Muscle of leg (tissue), 16 donors: ENCODE results near the gene SIX4. TPM values are rescaled to one million over a fixed set of nuclear protein-coding genes. Genes with fewer than 3 reads are reported as not detected.

Experiments used
- DNase-seq: peaks from one replicate; pipeline ENCODE4 v3.0.0; 2013
- H3K27ac ChIP-seq: one replicate; pipeline ENCODE4 v1.5.1; 2013; ENCODE audit warnings: mild to moderate bottlenecking, low read length, control low read depth
- H3K27me3 ChIP-seq: one replicate; pipeline ENCODE4 v1.6.1; 2013; ENCODE audit warnings: low read length; ENCODE audit not compliant: control insufficient read depth, insufficient read depth
- H3K36me3 ChIP-seq: one replicate; pipeline ENCODE4 v1.6.1; 2013; ENCODE audit warnings: low read length; ENCODE audit not compliant: control insufficient read depth, insufficient read depth
- H3K4me1 ChIP-seq: one replicate; pipeline ENCODE4 v1.6.1; 2013; ENCODE audit warnings: low read length; ENCODE audit not compliant: control insufficient read depth, insufficient read depth
- H3K4me3 ChIP-seq: one replicate; pipeline ENCODE4 v1.5.1; 2013; ENCODE audit warnings: low read length, control low read depth
- H3K9me3 ChIP-seq: replicated peaks from 2 replicates; pipeline ENCODE4 v1.6.1; 2013; ENCODE audit warnings: low read depth, low read length; ENCODE audit not compliant: control insufficient read depth
- WGBS: methylation state at CpG from one replicate; pipeline ENCODE4 v1.1.5; 2013; ENCODE audit warnings: missing lambda C conversion rate; ENCODE audit not compliant: insufficient coverage; 5-methylcytosine and 5-hydroxymethylcytosine counted together
- long read RNA-seq, 11 donors: transcript quantifications; one replicate each; lab custom pipeline, GENCODE V29; 2026
- polyA plus RNA-seq, 8 donors: library from polyadenylated mRNA; unstranded; fragments of 120-200 nt; gene quantifications; one replicate each; pipeline versions ENCODE4 v1.2.1 to v1.2.3, GENCODE V29; 2013; ENCODE audit warnings: inconsistent platforms in 1 of 8, low replicate concordance in 1 of 8; ENCODE audit not compliant: insufficient read length in 8 of 8, insufficient read depth in 1 of 8
- total RNA-seq: library from RNA; stranded (reverse); fragments of 120-200 nt; gene quantifications from one replicate; pipeline ENCODE4 v1.2.4, GENCODE V29; 2013

Gene SIX4
- total RNA-seq (24.6 TPM), polyA plus RNA-seq (10 to 100 TPM; 15.0 to 24.6 (median 19.2) TPM)
- long read RNA-seq, donor 1, full-length matches to known transcripts, result 3 of 21 reads
- long read RNA-seq, donor 1, partial matches to known transcripts, result 0 of 21 reads
- long read RNA-seq, donor 1, other reads (novel, unspliced or antisense), result 18 of 21 reads
- long read RNA-seq, donor 2, full-length matches to known transcripts, result 1 of 6 reads
- long read RNA-seq, donor 2, partial matches to known transcripts, result 5 of 6 reads
- long read RNA-seq, donor 2, other reads (novel, unspliced or antisense), result 0 of 6 reads
- long read RNA-seq, donor 3, full-length matches to known transcripts, result 3 of 56 reads
- long read RNA-seq, donor 3, partial matches to known transcripts, result 53 of 56 reads
- long read RNA-seq, donor 3, other reads (novel, unspliced or antisense), result 0 of 56 reads
- long read RNA-seq, donor 4, full-length matches to known transcripts, result 4 of 39 reads
- long read RNA-seq, donor 4, partial matches to known transcripts, result 29 of 39 reads
- long read RNA-seq, donor 4, other reads (novel, unspliced or antisense), result 6 of 39 reads
- long read RNA-seq, donor 5, full-length matches to known transcripts, result 12 of 184 reads
- long read RNA-seq, donor 5, partial matches to known transcripts, result 116 of 184 reads
- long read RNA-seq, donor 5, other reads (novel, unspliced or antisense), result 56 of 184 reads
- long read RNA-seq, donor 6, partial matches to known transcripts, result 79 of 112 reads
- long read RNA-seq, donor 6, other reads (novel, unspliced or antisense), result 30 of 112 reads
- long read RNA-seq, donor 7, full-length matches to known transcripts, result 6 of 6 reads
- long read RNA-seq, donor 7, partial matches to known transcripts, result 0 of 6 reads
- long read RNA-seq, donor 7, other reads (novel, unspliced or antisense), result 0 of 6 reads
- long read RNA-seq, donor 8, full-length matches to known transcripts, result 2 of 115 reads
- long read RNA-seq, donor 8, partial matches to known transcripts, result 64 of 115 reads
- long read RNA-seq, donor 8, other reads (novel, unspliced or antisense), result 49 of 115 reads
- long read RNA-seq, donor 9, partial matches to known transcripts, result 11 of 11 reads
- long read RNA-seq, donor 9, other reads (novel, unspliced or antisense), result 0 of 11 reads
- long read RNA-seq, donor 10, full-length matches to known transcripts, result 7 of 129 reads
- long read RNA-seq, donor 10, partial matches to known transcripts, result 54 of 129 reads
- long read RNA-seq, donor 10, other reads (novel, unspliced or antisense), result 68 of 129 reads
- long read RNA-seq, donor 11, full-length matches to known transcripts, result 5 of 55 reads
- long read RNA-seq, donor 11, partial matches to known transcripts, result 15 of 55 reads
- long read RNA-seq, donor 11, other reads (novel, unspliced or antisense), result 35 of 55 reads

DNA sequence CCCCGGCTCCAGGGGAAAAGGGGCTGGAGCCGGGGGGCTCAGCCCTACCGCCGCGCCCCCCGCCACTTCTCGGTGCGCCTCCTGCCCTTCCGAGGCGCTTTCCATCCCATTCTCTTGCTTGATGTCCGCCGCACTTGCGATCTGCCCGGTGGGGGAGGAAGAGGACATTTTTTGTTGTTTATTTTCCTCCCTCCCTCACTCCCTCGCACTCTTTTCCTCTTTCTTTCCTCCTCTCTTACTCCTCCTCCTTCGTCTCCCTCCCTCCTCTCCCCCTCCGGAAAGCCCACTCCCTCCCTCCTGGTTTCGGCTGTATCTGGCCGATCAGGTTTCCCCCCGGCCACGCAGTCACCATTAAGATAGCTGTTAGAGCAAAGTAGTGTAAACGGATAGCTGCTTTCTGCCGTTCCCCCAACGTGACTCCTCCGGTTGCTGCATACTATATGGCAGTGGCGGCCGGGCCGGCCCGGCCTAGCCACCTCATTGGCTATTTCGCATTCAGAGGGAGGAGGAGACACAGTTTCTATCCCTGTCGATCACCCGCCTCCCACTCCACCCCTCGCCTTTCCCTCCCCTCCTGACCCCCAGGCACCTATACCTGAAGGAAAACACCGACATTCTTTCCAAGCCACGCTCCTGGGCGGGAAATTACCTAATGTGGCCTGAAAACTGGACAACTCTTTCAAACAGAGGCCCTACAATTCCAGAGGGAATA is at the start of gene SIX4:
TSS of gene SIX4 (minus strand) at position 445 of the 712 bp plus-strand sequence. CDS start at position 168, 277 bp downstream.
- Histone ChIP-seq H3K4me3 (peak within 1 kb of the TSS; percentile 85), H3K36me3 (peaks cover 11% of the 10 kb centered on the region), H3K9me3 (no peaks in the 10 kb centered on the region), H3K27ac (peak within 1 kb of the TSS; percentile 94), H3K27me3 (peaks cover 31% of the 10 kb centered on the region), H3K4me1 (peaks cover 15% of the 10 kb centered on the region)
- peak; percentile 93 for DNase-seq
- WGBS, result 0% methylated on average over 15 of the region's 36 CpGs

DNA sequence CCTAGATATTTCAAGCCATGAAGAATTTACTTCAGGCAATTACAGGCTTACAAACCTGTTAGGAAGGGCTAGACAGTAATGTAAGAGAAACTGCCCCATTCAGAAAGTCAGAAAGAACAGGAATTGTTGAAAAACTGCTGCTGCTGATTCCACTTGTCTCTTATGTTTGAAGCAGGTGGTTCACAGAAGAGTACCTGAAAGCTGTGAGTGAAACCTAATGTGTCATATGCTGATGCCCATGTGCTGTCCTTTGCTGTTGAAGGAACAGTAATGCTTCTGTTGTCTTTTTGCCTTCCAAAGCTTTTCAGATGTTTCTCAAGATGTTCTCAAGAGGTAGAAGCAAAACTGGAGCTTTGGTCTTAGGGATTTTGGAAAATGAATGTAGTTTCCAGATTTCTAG is 49.4 kb upstream of the SIX4 start:
- Histone ChIP-seq H3K9me3 (no peaks in the 10 kb centered on the region), H3K27me3 (no peaks in the 10 kb centered on the region), H3K36me3 (peaks cover under 1% of the 10 kb centered on the region), H3K4me1 (no peaks in the 10 kb centered on the region), H3K4me3 (no peak overlapping the region), H3K27ac (no peak overlapping the region)
- no peak for DNase-seq

DNA sequence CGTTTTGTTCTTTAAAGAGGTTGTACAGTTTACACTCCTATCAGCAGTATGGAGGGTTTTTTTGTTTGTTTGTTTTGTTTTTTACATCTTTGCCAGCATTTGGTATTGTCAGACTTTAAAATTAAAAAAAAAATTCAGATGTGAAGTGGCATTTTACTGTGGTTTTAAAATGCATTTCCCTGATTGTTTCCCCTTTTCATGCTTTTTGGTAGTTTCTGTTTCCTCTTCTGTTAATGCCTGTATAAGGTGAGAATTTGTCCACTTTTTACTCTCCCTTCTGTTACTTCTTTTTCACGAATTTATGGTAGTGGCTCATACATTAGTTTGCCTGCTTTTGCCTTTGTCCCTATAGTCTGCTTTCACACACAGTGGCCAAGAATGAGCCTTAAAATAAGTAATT is 47.0 kb upstream of the SIX4 start:
- Histone ChIP-seq H3K27ac (no peak overlapping the region), H3K4me3 (no peak overlapping the region), H3K36me3 (no peaks in the 10 kb centered on the region), H3K27me3 (no peaks in the 10 kb centered on the region), H3K4me1 (no peaks in the 10 kb centered on the region), H3K9me3 (no peaks in the 10 kb centered on the region)
- no peak for DNase-seq
- WGBS, result no CpG with 5 or more reads among the region's 2 CpGs

DNA sequence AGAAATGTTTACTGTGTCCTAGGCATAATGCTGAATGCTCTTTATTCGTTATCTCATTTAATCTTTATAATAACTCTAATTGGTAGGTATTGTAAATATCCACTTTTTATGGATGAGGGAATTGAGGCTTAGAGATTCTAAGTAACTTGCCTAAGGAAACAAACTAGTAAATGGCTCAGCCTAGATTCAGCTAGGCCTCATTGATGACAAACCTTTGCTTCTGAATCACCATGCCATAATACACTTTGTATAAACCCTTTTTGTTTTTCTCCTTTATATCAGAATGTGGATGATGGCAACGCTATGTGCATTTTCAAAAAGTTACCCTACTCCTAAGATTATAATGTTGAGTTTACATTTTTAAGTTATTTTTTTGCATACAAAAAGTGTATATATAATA is 44.5 kb upstream of the SIX4 start:
- Histone ChIP-seq H3K9me3 (no peaks in the 10 kb centered on the region), H3K27me3 (no peaks in the 10 kb centered on the region), H3K36me3 (no peaks in the 10 kb centered on the region), H3K27ac (no peak overlapping the region), H3K4me3 (no peak overlapping the region), H3K4me1 (no peaks in the 10 kb centered on the region)
- no CpG with 5 or more reads among the region's 2 CpGs for WGBS
- DNase-seq, result no peak

DNA sequence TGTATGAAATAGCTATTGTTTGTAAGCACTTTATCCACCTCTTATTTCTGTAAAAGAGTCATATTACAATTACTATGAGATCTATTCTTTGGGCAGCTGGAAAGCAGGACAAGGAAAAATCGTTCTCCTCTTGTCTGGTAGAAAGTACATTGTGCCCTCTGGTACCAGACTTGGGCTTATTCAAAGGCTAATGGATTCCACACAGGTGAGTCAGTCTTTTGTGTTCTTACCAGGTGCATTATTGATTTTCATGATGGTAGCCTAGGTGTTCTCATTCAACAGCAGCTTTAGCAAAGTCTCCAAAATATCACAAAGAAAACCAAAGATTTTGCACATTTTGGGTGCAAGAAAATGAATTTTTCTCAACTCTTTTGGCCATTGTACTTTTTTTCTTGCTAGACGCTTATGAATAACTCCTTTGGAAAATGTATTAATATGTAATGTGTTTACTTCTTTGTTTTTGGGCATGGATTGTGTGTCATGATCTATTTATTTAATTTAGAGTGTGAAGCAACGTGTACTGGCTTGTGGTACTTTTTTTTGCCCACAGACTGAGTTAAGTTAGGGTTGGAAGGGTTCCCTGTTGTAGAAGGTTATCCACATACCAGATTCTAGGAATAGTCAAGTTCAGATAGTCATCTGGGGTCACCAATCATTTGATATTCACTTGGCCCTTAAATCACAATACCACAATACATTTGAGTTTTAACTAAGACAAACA is 36.7 kb upstream of the SIX4 start:
- peaks cover 4% of the 10 kb centered on the region for H3K4me1 ChIP-seq
- H3K9me3 ChIP-seq, result no peaks in the 10 kb centered on the region
- no peaks in the 10 kb centered on the region for H3K36me3 ChIP-seq
- WGBS, result 33% methylated on average over 1 of the region's 3 CpGs
- H3K4me3 ChIP-seq, result no peak overlapping the region
- no peak overlapping the region for H3K27ac ChIP-seq
- H3K27me3 ChIP-seq, result no peaks in the 10 kb centered on the region
- DNase-seq, result no peak

DNA sequence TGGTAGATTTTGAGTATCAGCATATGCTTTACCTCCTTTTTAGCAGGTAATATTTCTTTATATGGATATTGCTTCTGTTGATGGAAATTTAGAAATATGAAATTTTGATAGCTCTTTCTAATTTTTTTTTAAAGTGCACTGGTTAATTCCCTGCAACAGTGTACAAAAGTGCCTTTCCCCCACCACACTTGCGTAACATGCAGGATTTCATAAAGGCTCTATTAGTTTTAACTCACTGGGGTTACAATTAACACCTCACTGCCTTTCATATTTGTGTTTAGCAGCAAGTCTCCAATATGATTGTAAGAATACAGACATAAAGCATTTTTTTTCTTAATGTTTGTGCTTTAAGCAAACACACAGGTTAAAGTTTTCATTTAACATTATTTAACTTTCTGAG is 36.1 kb upstream of the SIX4 start:
- Histone ChIP-seq H3K4me3 (no peak overlapping the region), H3K36me3 (no peaks in the 10 kb centered on the region), H3K27me3 (no peaks in the 10 kb centered on the region), H3K27ac (no peak overlapping the region), H3K4me1 (peaks cover 4% of the 10 kb centered on the region), H3K9me3 (no peaks in the 10 kb centered on the region)
- no CpG with 5 or more reads among the region's 1 CpG for WGBS
- DNase-seq, result no peak

DNA sequence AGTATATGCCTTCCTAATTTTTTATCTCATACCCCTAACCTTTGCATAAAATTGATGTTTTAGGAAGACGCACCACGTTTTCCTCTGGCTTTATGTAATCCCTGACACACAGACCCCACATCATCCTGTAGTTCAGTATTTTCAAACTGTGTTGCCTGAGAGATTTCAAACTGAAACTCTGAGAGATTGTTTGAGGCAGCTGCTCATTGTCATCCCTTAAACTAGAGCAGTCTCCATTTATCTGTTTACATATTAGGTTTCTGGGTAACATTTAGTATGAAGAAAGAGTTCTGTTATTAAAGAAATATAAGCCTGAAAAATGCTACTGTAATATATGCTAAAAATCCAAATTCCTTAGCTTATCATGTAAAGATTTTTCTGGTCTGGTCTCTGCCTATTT is 34.7 kb upstream of the SIX4 start:
- H3K36me3 ChIP-seq, result peaks cover 1% of the 10 kb centered on the region
- peaks cover 4% of the 10 kb centered on the region for H3K4me1 ChIP-seq
- H3K4me3 ChIP-seq, result no peak overlapping the region
- H3K27me3 ChIP-seq, result no peaks in the 10 kb centered on the region
- WGBS, result no CpG with 5 or more reads among the region's 2 CpGs
- no peaks in the 10 kb centered on the region for H3K9me3 ChIP-seq
- DNase-seq, result peak; percentile 63
- H3K27ac ChIP-seq, result peak overlapping the region; percentile 47

DNA sequence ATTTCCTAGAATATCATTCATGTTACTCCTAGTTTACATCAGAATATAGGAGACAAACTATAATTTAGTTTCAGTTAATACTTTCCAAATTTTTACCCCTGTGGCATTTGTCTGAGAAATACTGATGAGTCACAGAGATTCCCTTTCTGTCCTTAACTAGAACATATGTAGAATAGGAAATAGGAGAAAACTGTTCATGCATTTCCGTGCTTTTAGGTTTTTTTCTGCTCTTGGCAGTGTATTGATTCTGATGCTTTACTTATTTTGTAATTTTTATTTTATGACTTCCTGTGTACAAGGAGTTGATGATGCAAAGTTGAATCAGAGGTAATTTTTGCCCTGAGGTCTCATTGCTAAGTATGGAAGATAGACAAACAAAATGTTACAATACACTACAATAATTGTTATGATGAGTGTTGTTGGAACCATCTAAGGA is 33.4 kb upstream of the SIX4 start:
- Histone ChIP-seq H3K27ac (peak overlapping the region; percentile 5), H3K4me1 (peaks cover 4% of the 10 kb centered on the region), H3K27me3 (no peaks in the 10 kb centered on the region), H3K4me3 (no peak overlapping the region), H3K36me3 (peaks cover 2% of the 10 kb centered on the region), H3K9me3 (no peaks in the 10 kb centered on the region)
- peak; percentile 60 for DNase-seq
- WGBS, result no CpG with 5 or more reads among the region's 1 CpG

DNA sequence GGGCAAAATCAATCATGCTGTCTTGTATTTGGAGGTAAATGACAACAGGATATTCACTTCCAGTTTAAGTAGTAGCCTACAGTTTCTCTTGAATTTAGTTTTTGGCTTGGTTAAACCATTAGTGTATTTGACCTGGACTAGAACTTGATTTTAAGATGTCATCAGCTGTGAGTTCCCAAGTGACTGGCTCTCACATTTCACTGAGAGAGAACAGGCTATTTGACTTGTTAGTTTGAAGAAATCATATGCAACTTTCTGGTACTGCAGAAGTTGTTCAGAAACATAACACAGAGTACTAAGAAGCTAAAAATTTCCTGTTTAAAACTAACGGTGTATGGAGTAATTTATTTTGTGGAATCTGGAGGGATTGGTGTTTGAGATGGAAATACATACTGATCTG is 32.7 kb upstream of the SIX4 start:
- Histone ChIP-seq H3K27ac (peak overlapping the region; percentile 5), H3K9me3 (no peaks in the 10 kb centered on the region), H3K36me3 (peaks cover 2% of the 10 kb centered on the region)

More for the DNA sequence above, 32.7 kb upstream of the SIX4 start:
- no peaks in the 10 kb centered on the region for H3K27me3 ChIP-seq
- no peak overlapping the region for H3K4me3 ChIP-seq
- peaks cover 4% of the 10 kb centered on the region for H3K4me1 ChIP-seq
- DNase-seq, result peak; percentile 76
- no CpG with 5 or more reads among the region's 1 CpG for WGBS
